Astrocyte of the cerebellum (primary cell): Measurements from ENCODE around the gene EFCAB5.
"Not testable (repeated sequence)": the region's sequence is repeated elsewhere in the genome, so short reads cannot be mapped to it uniquely, and the experiment has no call there.

ENCODE experiments used
- DNase-seq: peaks from one replicate; pipeline ENCODE4 v3.0.0-alpha.2; 2011; ENCODE audit warnings: low read depth
- H3K4me3 ChIP-seq: 2 replicates; pipeline ENCODE4 v1.5.1; 2011; ENCODE audit warnings: mild to moderate bottlenecking, low read depth, low read length, moderate library complexity
- CTCF ChIP-seq: IDR thresholded peaks from 2 replicates; pipeline ENCODE4 v1.5.1; 2012; ENCODE audit warnings: low read length, low read depth, moderate library complexity, mild to moderate bottlenecking; ENCODE audit errors: missing control alignments
- in situ Hi-C: cut with HindIII; loops from 2 replicates; pipeline ENCODE4 v1.10.0; 2017; ENCODE audit warnings: low sequenced_read_pairs

EFCAB5 gene

GRCh38 chr17:30035369-30035768 is 93.9 kb downstream of the EFCAB5 start:
- no peak overlapping the region for H3K4me3 ChIP-seq
- in situ Hi-C loops: no loop called here
- TF ChIP-seq CTCF: no peak
- no peak for DNase-seq

GRCh38 chr17:30040719-30041518 is 99.5 kb downstream of the EFCAB5 start:
- DNase-seq, H3K4me3 ChIP-seq, in situ Hi-C loops: not testable (repeated sequence)

- no peak for DNase-seq
- in situ Hi-C loops: no loop called here
Measured at GRCh38 chr17:30041551-30041950, 100.1 kb downstream of the EFCAB5 start.

GRCh38 chr17:30062372-30062771 is 120.9 kb downstream of the EFCAB5 start:
- no peak overlapping the region for H3K4me3 ChIP-seq
- TF ChIP-seq CTCF: no peak
- no peak for DNase-seq
- in situ Hi-C loops: no loop called here

More at GRCh38 chr17:30041551-30041950, 100.1 kb downstream of the EFCAB5 start:
- no peak overlapping the region for H3K4me3 ChIP-seq
- TF ChIP-seq CTCF: no peak

GRCh38 chr17:30064738-30065137 is 123.3 kb downstream of the EFCAB5 start:
- DNase-seq: no peak
- no peak overlapping the region for H3K4me3 ChIP-seq
- TF ChIP-seq CTCF: no peak
- in situ Hi-C loops: no loop called here

GRCh38 chr17:30068465-30068864 is 127.0 kb downstream of the EFCAB5 start:
- in situ Hi-C loops: no loop called here
- no peak for DNase-seq
- H3K4me3 ChIP-seq: no peak overlapping the region
- TF ChIP-seq CTCF: no peak

GRCh38 chr17:30074254-30074653 is 132.8 kb downstream of the EFCAB5 start:
- no peak for TF ChIP-seq CTCF
- H3K4me3 ChIP-seq: no peak overlapping the region
- in situ Hi-C loops: no loop called here
- DNase-seq: no peak
